Bronchial epithelial cell (primary cell): Measurements from ENCODE around the gene LRIG2. TPM values are rescaled to one million over a fixed set of nuclear protein-coding genes. Genes with fewer than 3 reads are reported as not detected.
"Not testable (repeated sequence)": the region's sequence is repeated elsewhere in the genome, so short reads cannot be mapped to it uniquely, and the experiment has no call there.

Source experiments
- DNase-seq: peaks from one replicate; pipeline ENCODE4 v3.0.0-alpha.2; 2010; ENCODE audit warnings: low read depth
- FAIRE-seq: peaks from 2 replicates; lab custom pipeline; 2011; peaks lifted over from hg19 to GRCh38; lab: Jason Lieb, UNC
- H3K27me3 ChIP-seq: 2 replicates; pipeline ENCODE4 v1.5.1; 2011; ENCODE audit warnings: low read length; ENCODE audit not compliant: control insufficient read depth, insufficient read depth
- H3K36me3 ChIP-seq: 2 replicates; pipeline ENCODE4 v1.5.1; 2011; ENCODE audit warnings: low read length; ENCODE audit not compliant: control insufficient read depth, insufficient read depth
- H3K4me3 ChIP-seq: 2 replicates; pipeline ENCODE4 v1.5.1; 2011; ENCODE audit warnings: mild to moderate bottlenecking, low read depth, low read length, control low read depth
- CTCF ChIP-seq: IDR thresholded peaks from 2 replicates; pipeline ENCODE4 v1.5.1; 2011; ENCODE audit warnings: mild to moderate bottlenecking, moderate library complexity, low read length, control low read depth, inconsistent platforms; ENCODE audit not compliant: insufficient read depth, severe bottlenecking
- total RNA-seq: library from RNA; depleted of rRNA; stranded (reverse); fragments of >200 nt; gene quantifications from 2 replicates; pipeline ENCODE4 v1.2.1, GENCODE V29; 2014

The LRIG2 gene
- total RNA-seq, 1 donor from 2014 or later = 10.3 TPM

- Histone ChIP-seq H3K36me3 (no peaks in the 10 kb centered on the region), H3K27me3 (no peaks in the 10 kb centered on the region), H3K4me3 (no peak overlapping the region)
- TF ChIP-seq CTCF = no peak
- no peak for FAIRE-seq
- DNase-seq = peak; percentile 8
Observed at GRCh38 chr1:113041569-113042284, 31.3 kb upstream of the LRIG2 start.

- no peaks in the 10 kb centered on the region for H3K36me3 ChIP-seq
- H3K4me3 ChIP-seq = no peak overlapping the region
- peak; percentile 71 for TF ChIP-seq CTCF
- DNase-seq = peak; percentile 74
- H3K27me3 ChIP-seq = no peaks in the 10 kb centered on the region
- no peak for FAIRE-seq
Observed at GRCh38 chr1:113042285-113043143, 30.5 kb upstream of the LRIG2 start.

- not testable (repeated sequence) for H3K4me3 ChIP-seq, H3K36me3 ChIP-seq, FAIRE-seq, DNase-seq, H3K27me3 ChIP-seq
Observed at GRCh38 chr1:113043144-113043488, 29.9 kb upstream of the LRIG2 start.

- Histone ChIP-seq H3K36me3 (no peaks in the 10 kb centered on the region), H3K27me3 (no peaks in the 10 kb centered on the region), H3K4me3 (no peak overlapping the region)
- FAIRE-seq = no peak
- no peak for TF ChIP-seq CTCF
- DNase-seq = no peak
Observed at GRCh38 chr1:113046569-113046968, 26.4 kb upstream of the LRIG2 start.

- FAIRE-seq = no peak
- Histone ChIP-seq H3K36me3 (no peaks in the 10 kb centered on the region), H3K27me3 (no peaks in the 10 kb centered on the region), H3K4me3 (no peak overlapping the region)
- no peak for DNase-seq
- no peak for TF ChIP-seq CTCF
Observed at GRCh38 chr1:113048064-113048463, 24.9 kb upstream of the LRIG2 start.

- Histone ChIP-seq H3K36me3 (no peaks in the 10 kb centered on the region), H3K4me3 (no peak overlapping the region), H3K27me3 (no peaks in the 10 kb centered on the region)
- TF ChIP-seq CTCF = no peak
- FAIRE-seq (no peak), DNase-seq (no peak)
Observed at GRCh38 chr1:113053344-113054126, 19.5 kb upstream of the LRIG2 start.
